Astrocyte (in vitro differentiated cells and primary cell): ENCODE data around the gene ABTB2. TPM values are rescaled to one million over a fixed set of nuclear protein-coding genes. Genes with fewer than 3 reads are reported as not detected.

Experiments
- DNase-seq: peaks from one replicate; pipeline ENCODE4 v3.0.0-alpha.2; 2010; ENCODE audit warnings: low read depth
- FAIRE-seq: peaks from 2 replicates; lab custom pipeline; 2011; peaks lifted over from hg19 to GRCh38; lab: Jason Lieb, UNC
- H2AFZ ChIP-seq: 2 replicates; pipeline ENCODE4 v1.6.0; 2012; ENCODE audit warnings: low read depth, low read length, inconsistent platforms
- H3K27ac ChIP-seq: 2 replicates; pipeline ENCODE4 v1.5.1; 2011; ENCODE audit warnings: low read depth, low read length, inconsistent platforms
- H3K27me3 ChIP-seq: 2 replicates; pipeline ENCODE4 v1.6.0; 2011; ENCODE audit warnings: low read length, inconsistent platforms; ENCODE audit not compliant: insufficient read depth
- H3K36me3 ChIP-seq: 2 replicates; pipeline ENCODE4 v1.5.1; 2011; ENCODE audit warnings: low read length, inconsistent platforms; ENCODE audit not compliant: insufficient read depth
- H3K4me1 ChIP-seq: 2 replicates; pipeline ENCODE4 v1.5.1; 2011; ENCODE audit warnings: low read length, inconsistent platforms; ENCODE audit not compliant: insufficient read depth
- H3K4me2 ChIP-seq: 2 replicates; pipeline ENCODE4 v1.6.0; 2012; ENCODE audit warnings: low read length, inconsistent platforms
- H3K4me3 ChIP-seq: 2 replicates; pipeline ENCODE4 v1.5.1; 2011; ENCODE audit warnings: low read depth, mild to moderate bottlenecking, low read length, inconsistent platforms; ENCODE audit not compliant: insufficient read depth
- H3K79me2 ChIP-seq: 2 replicates; pipeline ENCODE4 v1.6.0; 2012; ENCODE audit warnings: mild to moderate bottlenecking, low read length, inconsistent platforms; ENCODE audit not compliant: insufficient read depth
- H3K9ac ChIP-seq: 2 replicates; pipeline ENCODE4 v1.6.0; 2012; ENCODE audit warnings: mild to moderate bottlenecking, low read length, inconsistent platforms
- H3K9me3 ChIP-seq: 2 replicates; pipeline ENCODE4 v1.5.1; 2012; ENCODE audit warnings: low read depth, mild to moderate bottlenecking, low read length, inconsistent platforms; ENCODE audit not compliant: insufficient read depth
- H4K20me1 ChIP-seq: 2 replicates; pipeline ENCODE4 v1.6.0; 2012; ENCODE audit warnings: low read length, inconsistent platforms; ENCODE audit not compliant: insufficient read depth
- H3K27ac Mint-ChIP-seq: one replicate; pipeline ENCODE4 v1.8.0; 2021; ENCODE audit warnings: mild to moderate bottlenecking, mixed read lengths; ENCODE audit not compliant: unreplicated experiment
- H3K27me3 Mint-ChIP-seq: one replicate; pipeline ENCODE4 v1.8.0; 2021; ENCODE audit warnings: low read depth, mixed read lengths; ENCODE audit not compliant: unreplicated experiment
- H3K36me3 Mint-ChIP-seq: one replicate; pipeline ENCODE4 v1.8.0; 2021; ENCODE audit warnings: low read depth, mixed read lengths; ENCODE audit not compliant: unreplicated experiment
- H3K4me1 Mint-ChIP-seq: one replicate; pipeline ENCODE4 v1.8.0; 2021; ENCODE audit warnings: low read depth, mixed read lengths; ENCODE audit not compliant: unreplicated experiment
- H3K4me3 Mint-ChIP-seq: one replicate; pipeline ENCODE4 v1.8.0; 2021; ENCODE audit warnings: mild to moderate bottlenecking, moderate library complexity, mixed read lengths; ENCODE audit not compliant: unreplicated experiment
- H3K9me3 Mint-ChIP-seq: one replicate; pipeline ENCODE4 v1.8.0; 2021; ENCODE audit warnings: mild to moderate bottlenecking, mixed read lengths; ENCODE audit not compliant: unreplicated experiment
- EZH2 ChIP-seq: IDR thresholded peaks from 2 replicates; pipeline ENCODE4 v1.6.1; 2012; ENCODE audit warnings: mild to moderate bottlenecking, low read length, inconsistent platforms; ENCODE audit not compliant: insufficient read depth
- total RNA-seq: library from RNA; stranded (reverse); gene quantifications from 2 replicates; pipeline ENCODE4 v1.2.1, GENCODE V29; 2021
- TF ChIP-seq, protein P1 (sequence below): IDR thresholded peaks from 2 replicates; pipeline ENCODE4 v1.5.1; 2011; ENCODE audit warnings: low read depth, mild to moderate bottlenecking, inconsistent platforms, low read length, moderate library complexity; ENCODE audit not compliant: insufficient read depth

The ABTB2 gene
- total RNA-seq, 1 donor from 2014 or later, result 14.1 TPM

DNA sequence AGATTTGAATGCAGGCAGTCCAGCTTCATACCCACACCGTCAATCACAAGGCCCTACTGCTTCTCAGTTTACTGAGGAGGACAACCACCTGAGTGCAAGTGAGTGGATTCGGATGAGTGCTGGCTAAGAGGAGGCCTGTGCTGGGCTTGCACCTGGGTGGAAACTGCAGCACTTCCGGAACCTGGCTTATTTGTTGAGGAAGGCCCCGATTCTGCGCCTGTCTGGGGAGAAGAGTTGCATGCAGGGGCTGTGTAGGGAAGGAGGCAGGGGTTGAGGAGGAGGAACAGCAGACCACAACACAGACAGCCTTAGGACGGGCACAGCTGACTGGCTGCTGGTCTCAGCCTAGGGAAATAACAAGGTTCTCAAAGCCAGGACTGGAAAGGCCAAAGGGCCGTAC, 20.8 kb downstream of the ABTB2 start:
- Histone ChIP-seq H3K4me2 (no peak overlapping the region), H3K79me2 (peaks cover 37% of the 10 kb centered on the region), H3K36me3 (no peaks in the 10 kb centered on the region), H3K9ac (no peak overlapping the region), H3K9me3 (no peaks in the 10 kb centered on the region), H3K27me3 (no peaks in the 10 kb centered on the region), H3K4me3 (no peak overlapping the region), H3K4me1 (peaks cover under 1% of the 10 kb centered on the region), H3K27ac (no peak overlapping the region), H4K20me1 (peaks cover 65% of the 10 kb centered on the region), H2AFZ (no peak overlapping the region)
- peaks cover 2% of the 10 kb centered on the region for H3K9me3 Mint-ChIP-seq
- TF ChIP-seq EZH2, result no peak
- TF ChIP-seq, protein P1, sequence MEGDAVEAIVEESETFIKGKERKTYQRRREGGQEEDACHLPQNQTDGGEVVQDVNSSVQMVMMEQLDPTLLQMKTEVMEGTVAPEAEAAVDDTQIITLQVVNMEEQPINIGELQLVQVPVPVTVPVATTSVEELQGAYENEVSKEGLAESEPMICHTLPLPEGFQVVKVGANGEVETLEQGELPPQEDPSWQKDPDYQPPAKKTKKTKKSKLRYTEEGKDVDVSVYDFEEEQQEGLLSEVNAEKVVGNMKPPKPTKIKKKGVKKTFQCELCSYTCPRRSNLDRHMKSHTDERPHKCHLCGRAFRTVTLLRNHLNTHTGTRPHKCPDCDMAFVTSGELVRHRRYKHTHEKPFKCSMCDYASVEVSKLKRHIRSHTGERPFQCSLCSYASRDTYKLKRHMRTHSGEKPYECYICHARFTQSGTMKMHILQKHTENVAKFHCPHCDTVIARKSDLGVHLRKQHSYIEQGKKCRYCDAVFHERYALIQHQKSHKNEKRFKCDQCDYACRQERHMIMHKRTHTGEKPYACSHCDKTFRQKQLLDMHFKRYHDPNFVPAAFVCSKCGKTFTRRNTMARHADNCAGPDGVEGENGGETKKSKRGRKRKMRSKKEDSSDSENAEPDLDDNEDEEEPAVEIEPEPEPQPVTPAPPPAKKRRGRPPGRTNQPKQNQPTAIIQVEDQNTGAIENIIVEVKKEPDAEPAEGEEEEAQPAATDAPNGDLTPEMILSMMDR, result no peak
- no peaks in the 10 kb centered on the region for H3K27me3 Mint-ChIP-seq
- FAIRE-seq (no peak), DNase-seq (no peak)
- no peak overlapping the region for H3K4me3 Mint-ChIP-seq
- peaks cover 8% of the 10 kb centered on the region for H3K36me3 Mint-ChIP-seq
- no peak overlapping the region for H3K27ac Mint-ChIP-seq
- H3K4me1 Mint-ChIP-seq, result peaks cover 14% of the 10 kb centered on the region

GRCh38 chr11:34335801-34336200, 22.0 kb downstream of the ABTB2 start:
- peaks cover 21% of the 10 kb centered on the region for H3K4me1 Mint-ChIP-seq
- peaks cover 7% of the 10 kb centered on the region for H3K36me3 Mint-ChIP-seq
- DNase-seq, result no peak
- H3K27me3 ChIP-seq, result no peaks in the 10 kb centered on the region
- H3K27ac ChIP-seq, result no peak overlapping the region
- H3K4me2 ChIP-seq, result no peak overlapping the region
- no peak overlapping the region for H2AFZ ChIP-seq
- H4K20me1 ChIP-seq, result peaks cover 73% of the 10 kb centered on the region
- TF ChIP-seq, protein P1, result no peak
- no peak for TF ChIP-seq EZH2
- H3K27me3 Mint-ChIP-seq, result no peaks in the 10 kb centered on the region
- H3K4me1 ChIP-seq, result peaks cover 13% of the 10 kb centered on the region
- H3K9me3 Mint-ChIP-seq, result peaks cover 2% of the 10 kb centered on the region
- H3K36me3 ChIP-seq, result no peaks in the 10 kb centered on the region
- no peak overlapping the region for H3K27ac Mint-ChIP-seq
- peaks cover 30% of the 10 kb centered on the region for H3K79me2 ChIP-seq
- H3K4me3 Mint-ChIP-seq, result no peak overlapping the region
- H3K4me3 ChIP-seq, result no peak overlapping the region
- H3K9ac ChIP-seq, result no peak overlapping the region
- no peaks in the 10 kb centered on the region for H3K9me3 ChIP-seq
- no peak for FAIRE-seq

GRCh38 chr11:34335331-34335730, 22.5 kb downstream of the ABTB2 start:
- H3K4me1 Mint-ChIP-seq, result peaks cover 21% of the 10 kb centered on the region
- peaks cover 70% of the 10 kb centered on the region for H4K20me1 ChIP-seq
- no peak overlapping the region for H3K27ac Mint-ChIP-seq
- H3K27ac ChIP-seq, result no peak overlapping the region
- H3K27me3 ChIP-seq, result no peaks in the 10 kb centered on the region
- DNase-seq (no peak), FAIRE-seq (no peak)
- H3K4me3 Mint-ChIP-seq, result no peak overlapping the region
- H3K36me3 ChIP-seq, result no peaks in the 10 kb centered on the region
- peaks cover 25% of the 10 kb centered on the region for H3K79me2 ChIP-seq
- no peak overlapping the region for H3K4me2 ChIP-seq
- no peak overlapping the region for H2AFZ ChIP-seq
- no peaks in the 10 kb centered on the region for H3K9me3 ChIP-seq
- H3K4me3 ChIP-seq, result no peak overlapping the region
- H3K4me1 ChIP-seq, result peaks cover 14% of the 10 kb centered on the region
- peaks cover 2% of the 10 kb centered on the region for H3K9me3 Mint-ChIP-seq
- H3K27me3 Mint-ChIP-seq, result no peaks in the 10 kb centered on the region
- no peak for TF ChIP-seq EZH2
- TF ChIP-seq, protein P1, result no peak
- no peak overlapping the region for H3K9ac ChIP-seq
- H3K36me3 Mint-ChIP-seq, result peaks cover 7% of the 10 kb centered on the region
